Activated T-helper 1 cell treated with anti-CD3 and anti-CD28 coated beads, Interleukin-12 subunit alpha, Interleukin-12 subunit beta, Interleukin-2, Interleukin-4 antibody, amounts not matched to agents 30 ng/mL and 10 ng/mL and 1 ng/mL, durations not matched to agents 14 hours and 24 hours and 36 hours (primary cell): ENCODE measurements around the gene ZDHHC16. TPM values are rescaled to one million over a fixed set of nuclear protein-coding genes. Genes with fewer than 3 reads are reported as not detected.
"Not testable (repeated sequence)": the region's sequence is repeated elsewhere in the genome, so short reads cannot be mapped to it uniquely, and the experiment has no call there.

ENCODE experiments used
- DNase-seq: peaks from one replicate; pipeline ENCODE4 v3.0.0; 2021; ENCODE audit warnings: low spot score
- H3K27ac Mint-ChIP-seq: one replicate; pipeline ENCODE4 v1.8.0; 2021; ENCODE audit warnings: mild to moderate bottlenecking, mixed read lengths
- H3K27me3 Mint-ChIP-seq: one replicate; pipeline ENCODE4 v1.8.0; 2022; ENCODE audit warnings: mild to moderate bottlenecking, moderate library complexity, mixed read lengths; ENCODE audit not compliant: insufficient read depth
- H3K36me3 Mint-ChIP-seq: one replicate; pipeline ENCODE4 v1.8.0; 2021; ENCODE audit warnings: low read depth, mixed read lengths
- H3K4me1 Mint-ChIP-seq: one replicate; pipeline ENCODE4 v1.8.0; 2021; ENCODE audit warnings: low read depth, mixed read lengths
- H3K4me3 Mint-ChIP-seq: one replicate; pipeline ENCODE4 v1.8.0; 2021; ENCODE audit warnings: mild to moderate bottlenecking, moderate library complexity, mixed read lengths
- H3K9me3 Mint-ChIP-seq: one replicate; pipeline ENCODE4 v1.8.0; 2021; ENCODE audit warnings: mixed read lengths
- intact Hi-C: fragments of 100-400 bp; cut with micrococcal nuclease; formaldehyde crosslinking; loops from one replicate; pipeline ENCODE4 v1.15.1; 2024
- total RNA-seq: library from RNA; stranded (reverse); gene quantifications from 2 replicates; pipeline ENCODE4 v1.2.3, GENCODE V29; 2022

ZDHHC16 gene
- total RNA-seq, 1 donor from 2014 or later, result 48.3 TPM

- Mint-ChIP-seq H3K4me3 (no peak overlapping the region), H3K36me3 (peaks cover 38% of the 10 kb centered on the region), H3K27me3 (no peaks in the 10 kb centered on the region), H3K4me1 (no peaks in the 10 kb centered on the region), H3K9me3 (no peaks in the 10 kb centered on the region), H3K27ac (no peak overlapping the region)
- intact Hi-C loops, result no loop called here
- DNase-seq, result no peak
These were observed 20.8 kb downstream of the ZDHHC16 start for GRCh38 chr10:97466755-97467154.

- no peaks in the 10 kb centered on the region for H3K4me1 Mint-ChIP-seq
- H3K27ac Mint-ChIP-seq, result no peak overlapping the region
- intact Hi-C loops, result no loop called here
- H3K27me3 Mint-ChIP-seq, result no peaks in the 10 kb centered on the region
- no peaks in the 10 kb centered on the region for H3K9me3 Mint-ChIP-seq
- no peak for DNase-seq
- H3K4me3 Mint-ChIP-seq, result no peak overlapping the region
- peaks cover 36% of the 10 kb centered on the region for H3K36me3 Mint-ChIP-seq
These were observed 22.2 kb downstream of the ZDHHC16 start for GRCh38 chr10:97468162-97468561.

GRCh38 chr10:97468781-97469180 is 22.8 kb downstream of the ZDHHC16 start:
- H3K9me3 Mint-ChIP-seq, H3K4me3 Mint-ChIP-seq, H3K4me1 Mint-ChIP-seq, H3K27me3 Mint-ChIP-seq, intact Hi-C loops, DNase-seq, H3K27ac Mint-ChIP-seq: not testable (repeated sequence)
- peaks cover 38% of the 10 kb centered on the region for H3K36me3 Mint-ChIP-seq

GRCh38 chr10:97474918-97475317 is 28.9 kb downstream of the ZDHHC16 start:
- Mint-ChIP-seq H3K9me3 (no peaks in the 10 kb centered on the region), H3K4me1 (peaks cover 6% of the 10 kb centered on the region), H3K4me3 (no peak overlapping the region), H3K27me3 (no peaks in the 10 kb centered on the region), H3K36me3 (peaks cover 52% of the 10 kb centered on the region), H3K27ac (no peak overlapping the region)
- no peak for DNase-seq
- intact Hi-C loops, result no loop called here

- DNase-seq, result no peak
- Mint-ChIP-seq H3K9me3 (no peaks in the 10 kb centered on the region), H3K4me3 (no peak overlapping the region), H3K27me3 (peaks cover 2% of the 10 kb centered on the region), H3K27ac (no peak overlapping the region), H3K4me1 (peaks cover 6% of the 10 kb centered on the region), H3K36me3 (peaks cover 55% of the 10 kb centered on the region)
- intact Hi-C loops, result no loop called here
These were observed 30.1 kb downstream of the ZDHHC16 start for GRCh38 chr10:97475936-97476594.

- peaks cover 46% of the 10 kb centered on the region for H3K36me3 Mint-ChIP-seq
- H3K9me3 Mint-ChIP-seq, DNase-seq, H3K4me3 Mint-ChIP-seq, H3K27me3 Mint-ChIP-seq, H3K4me1 Mint-ChIP-seq, H3K27ac Mint-ChIP-seq, intact Hi-C loops: not testable (repeated sequence)
These were observed 33.4 kb downstream of the ZDHHC16 start for GRCh38 chr10:97479410-97479809.

GRCh38 chr10:97479939-97480338 is 34.0 kb downstream of the ZDHHC16 start:
- intact Hi-C loops, result no loop called here
- Mint-ChIP-seq H3K27me3 (peaks cover 2% of the 10 kb centered on the region), H3K36me3 (peaks cover 44% of the 10 kb centered on the region), H3K4me3 (no peak overlapping the region), H3K27ac (no peak overlapping the region), H3K9me3 (no peaks in the 10 kb centered on the region), H3K4me1 (peaks cover 6% of the 10 kb centered on the region)
- DNase-seq, result no peak

- H3K27me3 Mint-ChIP-seq, result peaks cover 2% of the 10 kb centered on the region
- intact Hi-C loops, result no loop called here
- peaks cover 42% of the 10 kb centered on the region for H3K36me3 Mint-ChIP-seq
These were observed 35.1 kb downstream of the ZDHHC16 start for GRCh38 chr10:97481071-97481470.

GRCh38 chr10:97482381-97482780 is 36.4 kb downstream of the ZDHHC16 start:
- Mint-ChIP-seq H3K9me3 (no peaks in the 10 kb centered on the region), H3K4me3 (no peak overlapping the region), H3K36me3 (peaks cover 38% of the 10 kb centered on the region), H3K27me3 (peaks cover 2% of the 10 kb centered on the region), H3K4me1 (no peaks in the 10 kb centered on the region), H3K27ac (no peak overlapping the region)
- DNase-seq, result no peak
- intact Hi-C loops, result no loop called here

More at GRCh38 chr10:97481071-97481470, 35.1 kb downstream of the ZDHHC16 start:
- no peak overlapping the region for H3K27ac Mint-ChIP-seq
- no peak for DNase-seq
- no peak overlapping the region for H3K4me3 Mint-ChIP-seq
- peaks cover 2% of the 10 kb centered on the region for H3K4me1 Mint-ChIP-seq
- H3K9me3 Mint-ChIP-seq, result no peaks in the 10 kb centered on the region

GRCh38 chr10:97483506-97483905 is 37.5 kb downstream of the ZDHHC16 start:
- intact Hi-C loops, result no loop called here

GRCh38 chr10:97483921-97484320 is 37.9 kb downstream of the ZDHHC16 start:
- intact Hi-C loops, result no loop called here
- Mint-ChIP-seq H3K9me3 (no peaks in the 10 kb centered on the region), H3K4me1 (no peaks in the 10 kb centered on the region), H3K4me3 (no peak overlapping the region), H3K27me3 (peaks cover 2% of the 10 kb centered on the region), H3K36me3 (peaks cover 32% of the 10 kb centered on the region), H3K27ac (no peak overlapping the region)
- DNase-seq, result no peak

More at GRCh38 chr10:97483506-97483905, 37.5 kb downstream of the ZDHHC16 start:
- H3K4me3 Mint-ChIP-seq, result no peak overlapping the region
- no peaks in the 10 kb centered on the region for H3K9me3 Mint-ChIP-seq
- DNase-seq, result no peak
- peaks cover 32% of the 10 kb centered on the region for H3K36me3 Mint-ChIP-seq
- H3K4me1 Mint-ChIP-seq, result no peaks in the 10 kb centered on the region
- peaks cover 2% of the 10 kb centered on the region for H3K27me3 Mint-ChIP-seq
- no peak overlapping the region for H3K27ac Mint-ChIP-seq

GRCh38 chr10:97485647-97486281 is 39.8 kb downstream of the ZDHHC16 start:
- Mint-ChIP-seq H3K9me3 (no peaks in the 10 kb centered on the region), H3K27ac (no peak overlapping the region), H3K36me3 (peaks cover 18% of the 10 kb centered on the region), H3K4me3 (no peak overlapping the region), H3K27me3 (no peaks in the 10 kb centered on the region), H3K4me1 (peaks cover 11% of the 10 kb centered on the region)
- intact Hi-C loops, result no loop called here
- no peak for DNase-seq

- no peak for DNase-seq
- no peak overlapping the region for H3K4me3 Mint-ChIP-seq
- intact Hi-C loops, result no loop called here
- peak overlapping the region; percentile 74 for H3K27ac Mint-ChIP-seq
- peaks cover 19% of the 10 kb centered on the region for H3K36me3 Mint-ChIP-seq
- no peaks in the 10 kb centered on the region for H3K27me3 Mint-ChIP-seq
- no peaks in the 10 kb centered on the region for H3K9me3 Mint-ChIP-seq
- H3K4me1 Mint-ChIP-seq, result peaks cover 30% of the 10 kb centered on the region
These were observed 44.6 kb downstream of the ZDHHC16 start for GRCh38 chr10:97490592-97490991.
